ENCODE data around the gene HYKK.

DNA sequence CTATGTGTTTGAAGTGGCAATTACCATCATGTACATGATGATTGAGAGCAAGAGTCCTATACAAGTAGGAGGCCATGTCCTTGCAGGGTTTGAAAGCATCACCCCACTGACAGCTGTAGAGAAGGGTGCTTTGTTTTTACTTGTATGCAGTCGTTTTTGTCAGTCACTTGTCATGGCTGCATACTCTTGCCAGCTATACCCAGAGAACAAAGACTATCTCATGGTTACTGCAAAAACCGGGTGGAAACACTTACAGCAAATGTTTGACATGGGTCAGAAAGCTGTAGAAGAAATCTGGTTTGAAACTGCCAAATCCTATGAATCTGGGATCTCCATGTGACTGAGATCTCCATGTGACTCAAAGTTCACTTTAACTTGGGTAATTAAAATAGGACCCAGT is 26.0 kb downstream of the HYKK start:
- TF ChIP-seq, protein P1, sequence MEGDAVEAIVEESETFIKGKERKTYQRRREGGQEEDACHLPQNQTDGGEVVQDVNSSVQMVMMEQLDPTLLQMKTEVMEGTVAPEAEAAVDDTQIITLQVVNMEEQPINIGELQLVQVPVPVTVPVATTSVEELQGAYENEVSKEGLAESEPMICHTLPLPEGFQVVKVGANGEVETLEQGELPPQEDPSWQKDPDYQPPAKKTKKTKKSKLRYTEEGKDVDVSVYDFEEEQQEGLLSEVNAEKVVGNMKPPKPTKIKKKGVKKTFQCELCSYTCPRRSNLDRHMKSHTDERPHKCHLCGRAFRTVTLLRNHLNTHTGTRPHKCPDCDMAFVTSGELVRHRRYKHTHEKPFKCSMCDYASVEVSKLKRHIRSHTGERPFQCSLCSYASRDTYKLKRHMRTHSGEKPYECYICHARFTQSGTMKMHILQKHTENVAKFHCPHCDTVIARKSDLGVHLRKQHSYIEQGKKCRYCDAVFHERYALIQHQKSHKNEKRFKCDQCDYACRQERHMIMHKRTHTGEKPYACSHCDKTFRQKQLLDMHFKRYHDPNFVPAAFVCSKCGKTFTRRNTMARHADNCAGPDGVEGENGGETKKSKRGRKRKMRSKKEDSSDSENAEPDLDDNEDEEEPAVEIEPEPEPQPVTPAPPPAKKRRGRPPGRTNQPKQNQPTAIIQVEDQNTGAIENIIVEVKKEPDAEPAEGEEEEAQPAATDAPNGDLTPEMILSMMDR (IDR thresholded peaks at IDR 0.05) = no peak
- no peak for TF ChIP-seq POLR2A (IDR thresholded peaks at IDR 0.05; ENCODE audit: low read depth)
